GM19324 (cell line): ENCODE data around the gene MARK2.
"Not testable (repeated sequence)": the region's sequence is repeated elsewhere in the genome, so short reads cannot be mapped to it uniquely, and the experiment has no call there.

Source experiments
- ATAC-seq: cut with Tn5 transposase; IDR thresholded peaks from one replicate; pipeline ENCODE4 v1.9.1; 2021; ENCODE audit warnings: mild to moderate bottlenecking, moderate library complexity; ENCODE audit not compliant: unreplicated experiment, low FRiP score

Gene MARK2

GRCh38 chr11:63838678-63839507 lies at the start of gene MARK2:
MARK2 (plus strand) TSS chr11:63839110; CDS start chr11:63839507, 397 bp downstream.
- peak; percentile 83 for ATAC-seq

GRCh38 chr11:63791495-63792167 lies 47.3 kb upstream of the MARK2 start:
- no peak for ATAC-seq

GRCh38 chr11:63793161-63793560 lies 45.7 kb upstream of the MARK2 start:
- no peak for ATAC-seq

- ATAC-seq, result no peak
Observed at GRCh38 chr11:63795066-63795465, 43.8 kb upstream of the MARK2 start.

- no peak for ATAC-seq
Observed at GRCh38 chr11:63800921-63801320, 38.0 kb upstream of the MARK2 start.

- ATAC-seq, result no peak
Observed at GRCh38 chr11:63802637-63803414, 36.1 kb upstream of the MARK2 start.

GRCh38 chr11:63804259-63804658 lies 34.7 kb upstream of the MARK2 start:
- no peak for ATAC-seq

- ATAC-seq, result no peak
Observed at GRCh38 chr11:63805844-63806415, 33.0 kb upstream of the MARK2 start.

- ATAC-seq, result not testable (repeated sequence)
Observed at GRCh38 chr11:63810383-63810782, 28.5 kb upstream of the MARK2 start.

GRCh38 chr11:63811522-63811921 lies 27.4 kb upstream of the MARK2 start:
- no peak for ATAC-seq

- peak; percentile 76 for ATAC-seq
Observed at GRCh38 chr11:63813035-63813562, 25.8 kb upstream of the MARK2 start, which contains the start of gene SPINDOC. SPINDOC (plus strand) TSS chr11:63813456; CDS start chr11:63813687, 231 bp downstream.

GRCh38 chr11:63813563-63814382 lies 25.1 kb upstream of the MARK2 start:
- peak; percentile 45 for ATAC-seq

GRCh38 chr11:63814383-63814736 lies 24.6 kb upstream of the MARK2 start:
- ATAC-seq, result no peak

GRCh38 chr11:63816166-63816565 lies 22.7 kb upstream of the MARK2 start:
- no peak for ATAC-seq

- no peak for ATAC-seq
Observed at GRCh38 chr11:63816732-63817131, 22.2 kb upstream of the MARK2 start.

- no peak for ATAC-seq
Observed at GRCh38 chr11:63817758-63818498, 21.0 kb upstream of the MARK2 start.

GRCh38 chr11:63818609-63819008 lies 20.3 kb upstream of the MARK2 start:
- ATAC-seq, result no peak

- ATAC-seq, result no peak
Observed at GRCh38 chr11:63821411-63821810, 17.5 kb upstream of the MARK2 start.
